Kidney tubule cell (primary cell): ENCODE results near the gene SAC3D1.

Source experiments
- DNase-seq: peaks from one replicate; pipeline ENCODE4 v3.0.0-alpha.2; 2018; ENCODE audit warnings: low spot score

SAC3D1 gene

DNA sequence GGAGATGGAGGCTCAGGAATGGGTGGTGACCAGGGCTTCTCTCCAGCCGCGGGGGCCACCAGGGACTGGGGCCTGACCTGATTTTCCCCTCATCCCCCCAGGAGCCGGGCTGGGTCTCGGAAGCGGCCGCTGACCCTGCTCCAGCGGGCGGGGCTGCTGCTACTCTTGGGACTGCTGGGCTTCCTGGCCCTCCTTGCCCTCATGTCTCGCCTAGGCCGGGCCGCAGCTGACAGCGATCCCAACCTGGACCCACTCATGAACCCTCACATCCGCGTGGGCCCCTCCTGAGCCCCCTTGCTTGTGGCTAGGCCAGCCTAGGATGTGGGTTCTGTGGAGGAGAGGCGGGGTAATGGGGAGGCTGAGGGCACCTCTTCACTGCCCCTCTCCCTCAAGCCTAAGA lies 46.8 kb downstream of the SAC3D1 start:
- DNase-seq: no peak

- DNase-seq: no peak
Measured at GRCh38 chr11:65089621-65090020, 48.6 kb downstream of the SAC3D1 start.

- DNase-seq: no peak
Measured at GRCh38 chr11:65090628-65091027, 49.6 kb downstream of the SAC3D1 start.
